CMK (cell line): ENCODE measurements around the gene KRTAP10-6.
"Not testable (repeated sequence)": the region's sequence is repeated elsewhere in the genome, so short reads cannot be mapped to it uniquely, and the experiment has no call there.

Experiments used
- DNase-seq: peaks from one replicate; pipeline ENCODE4 v3.0.0-alpha.2; 2010; ENCODE audit warnings: low read depth

The KRTAP10-6 gene

GRCh38 chr21:44617071-44617501 is 24.8 kb upstream of the KRTAP10-6 start:
- DNase-seq = no peak

GRCh38 chr21:44616591-44616926 is 24.3 kb upstream of the KRTAP10-6 start:
- no peak for DNase-seq

- no peak for DNase-seq
Measured at GRCh38 chr21:44615911-44616590, 23.7 kb upstream of the KRTAP10-6 start.

GRCh38 chr21:44615466-44615865 is 23.2 kb upstream of the KRTAP10-6 start:
- no peak for DNase-seq

- DNase-seq = no peak
Measured at GRCh38 chr21:44614961-44615391, 22.7 kb upstream of the KRTAP10-6 start.

- no peak for DNase-seq
Measured at GRCh38 chr21:44614161-44614631, 21.9 kb upstream of the KRTAP10-6 start.

- no peak for DNase-seq
Measured at GRCh38 chr21:44613386-44614155, 21.3 kb upstream of the KRTAP10-6 start.

GRCh38 chr21:44612669-44613229 is 20.4 kb upstream of the KRTAP10-6 start:
- no peak for DNase-seq

- no peak for DNase-seq
Measured at GRCh38 chr21:44612029-44612486, 19.8 kb upstream of the KRTAP10-6 start, which contains the start of gene KRTAP10-8. TSS of gene KRTAP10-8 (plus strand) at chr21:44612079. CDS start at chr21:44612101, 22 bp downstream.

GRCh38 chr21:44611551-44611950 is 19.2 kb upstream of the KRTAP10-6 start:
- DNase-seq = no peak

- DNase-seq = not testable (repeated sequence)
Measured at GRCh38 chr21:44610157-44610843, 18.0 kb upstream of the KRTAP10-6 start.

GRCh38 chr21:44609193-44609592 is 16.9 kb upstream of the KRTAP10-6 start:
- no peak for DNase-seq

- no peak for DNase-seq
Measured at GRCh38 chr21:44606495-44606894, 14.2 kb upstream of the KRTAP10-6 start.

- DNase-seq = no peak
Measured at GRCh38 chr21:44603911-44604310, 11.6 kb upstream of the KRTAP10-6 start.

- DNase-seq = no peak
Measured at GRCh38 chr21:44603109-44603875, 11.0 kb upstream of the KRTAP10-6 start.

GRCh38 chr21:44602463-44602850 is 10.2 kb upstream of the KRTAP10-6 start:
- no peak for DNase-seq

- no peak for DNase-seq
Measured at GRCh38 chr21:44601596-44602462, 9.5 kb upstream of the KRTAP10-6 start.

- not testable (repeated sequence) for DNase-seq
Measured at GRCh38 chr21:44601091-44601490, 8.8 kb upstream of the KRTAP10-6 start.

GRCh38 chr21:44600118-44600978 is 8.0 kb upstream of the KRTAP10-6 start, which contains the start of gene KRTAP10-7:
TSS of gene KRTAP10-7 (plus strand) at chr21:44600597. CDS start at chr21:44600622, 25 bp downstream.
- DNase-seq = not testable (repeated sequence)
